Measurements from ENCODE around the gene CCDC12.
A peak's percentile ranks its signal among the peaks of the same experiment; 100 is the strongest.

CCDC12 gene

DNA sequence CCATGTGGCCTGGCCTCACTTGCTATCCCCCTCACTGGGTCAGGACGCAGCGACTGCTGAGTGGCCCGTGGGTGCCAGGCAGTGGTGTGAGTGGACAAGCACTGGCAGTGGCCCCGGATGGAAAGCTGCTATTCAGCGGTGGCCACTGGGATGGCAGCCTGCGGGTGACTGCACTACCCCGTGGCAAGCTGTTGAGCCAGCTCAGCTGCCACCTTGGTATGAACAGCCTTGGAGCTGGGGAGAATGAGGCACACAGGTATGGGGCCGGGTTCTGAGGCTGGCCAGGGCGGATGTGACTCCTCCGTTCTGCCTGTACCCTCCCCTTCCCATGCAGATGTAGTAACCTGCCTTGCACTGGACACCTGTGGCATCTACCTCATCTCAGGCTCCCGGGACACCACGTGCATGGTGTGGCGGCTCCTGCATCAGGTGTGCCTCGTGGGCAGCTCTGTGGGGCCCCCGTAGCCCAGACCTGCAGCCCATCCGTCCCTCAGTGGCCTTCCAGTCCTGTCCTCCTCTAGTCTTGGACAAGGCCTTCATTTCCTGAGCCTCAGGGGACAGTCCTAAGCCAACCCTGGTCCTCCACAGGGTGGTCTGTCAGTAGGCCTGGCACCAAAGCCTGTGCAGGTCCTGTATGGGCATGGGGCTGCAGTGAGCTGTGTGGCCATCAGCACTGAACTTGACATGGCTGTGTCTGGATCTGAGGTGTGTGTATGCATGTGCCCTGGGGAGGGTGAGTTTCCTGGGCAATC, 31.1 kb upstream of the CCDC12 start:
- DNase-seq (ENCODE audit: low spot score): no peak

DNA sequence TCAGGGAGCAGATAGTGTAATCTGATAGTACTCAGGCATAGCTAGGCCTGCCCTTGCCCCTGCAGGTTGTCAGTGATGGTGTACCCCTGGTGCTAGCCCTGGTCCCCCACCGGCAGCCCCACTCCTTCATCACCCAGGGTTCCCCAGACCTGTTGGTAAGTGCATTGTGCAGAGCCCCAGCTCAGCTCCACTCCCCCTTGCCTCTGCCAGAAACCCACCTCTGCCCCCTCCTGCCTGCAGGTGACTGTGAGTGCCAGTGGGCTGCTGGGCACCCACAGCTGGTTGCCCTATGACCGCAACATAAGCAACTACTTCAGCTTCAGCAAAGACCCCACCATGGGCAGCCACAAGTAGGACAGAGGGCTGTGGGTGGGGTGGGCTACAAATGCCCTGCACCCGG, 30.5 kb upstream of the CCDC12 start:
- no peak for DNase-seq (ENCODE audit: low spot score)

DNA sequence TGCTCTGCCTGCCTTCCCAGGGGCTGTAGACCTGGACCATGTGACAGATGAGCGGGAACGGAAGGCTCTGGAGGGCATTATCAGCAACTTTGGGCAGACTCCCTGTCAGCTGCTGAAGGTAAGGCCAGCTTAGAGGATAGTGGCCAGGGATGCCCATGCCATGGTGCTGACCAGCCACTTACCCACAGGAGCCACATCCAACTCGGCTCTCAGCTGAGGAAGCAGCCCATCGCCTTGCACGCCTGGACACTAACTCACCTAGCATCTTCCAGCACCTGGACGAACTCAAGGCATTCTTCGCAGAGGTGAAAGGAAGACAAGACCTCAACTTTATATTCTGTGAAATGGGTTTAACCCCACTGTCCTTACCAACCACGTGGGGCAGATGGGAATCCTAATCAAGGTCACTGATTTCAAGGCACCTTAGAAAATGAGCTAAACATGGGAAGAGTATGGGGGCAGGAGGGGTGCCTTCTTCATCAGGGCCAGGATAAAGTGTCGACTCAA, 29.7 kb upstream of the CCDC12 start:
- DNase-seq (ENCODE audit: low spot score): no peak

DNA sequence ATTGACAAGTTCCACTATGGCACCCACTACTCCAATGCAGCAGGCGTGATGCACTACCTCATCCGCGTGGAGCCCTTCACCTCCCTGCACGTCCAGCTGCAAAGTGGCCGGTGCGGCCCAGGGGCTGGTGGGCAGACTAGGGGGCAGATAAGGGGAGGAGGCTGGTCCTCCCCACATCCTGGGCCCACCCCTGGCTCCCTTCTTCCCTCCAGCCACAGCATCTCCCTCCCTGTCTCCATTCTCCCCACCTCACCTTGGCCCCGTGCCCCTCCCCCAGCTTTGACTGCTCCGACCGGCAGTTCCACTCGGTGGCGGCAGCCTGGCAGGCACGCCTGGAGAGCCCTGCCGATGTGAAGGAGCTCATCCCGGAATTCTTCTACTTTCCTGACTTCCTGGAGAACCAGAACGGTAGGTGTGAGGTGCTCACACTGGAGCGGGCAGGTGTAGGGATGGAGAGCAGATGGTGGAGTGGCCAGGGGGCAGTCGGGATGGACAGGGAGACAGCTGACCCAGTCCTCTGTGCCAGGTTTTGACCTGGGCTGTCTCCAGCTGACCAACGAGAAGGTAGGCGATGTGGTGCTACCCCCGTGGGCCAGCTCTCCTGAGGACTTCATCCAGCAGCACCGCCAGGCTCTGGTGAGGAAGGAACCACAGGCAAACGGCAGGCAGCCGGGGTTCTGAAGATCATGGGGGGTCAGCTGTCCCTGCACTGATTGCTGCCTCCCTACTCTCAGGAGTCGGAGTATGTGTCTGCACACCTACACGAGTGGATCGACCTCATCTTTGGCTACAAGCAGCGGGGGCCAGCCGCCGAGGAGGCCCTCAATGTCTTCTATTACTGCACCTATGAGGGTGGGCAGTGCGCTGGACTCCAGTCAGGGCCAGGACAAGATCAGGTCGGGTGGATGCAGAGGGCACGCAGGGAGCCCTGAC, 28.9 kb upstream of the CCDC12 start:
- no peak for DNase-seq (ENCODE audit: low spot score)

DNA sequence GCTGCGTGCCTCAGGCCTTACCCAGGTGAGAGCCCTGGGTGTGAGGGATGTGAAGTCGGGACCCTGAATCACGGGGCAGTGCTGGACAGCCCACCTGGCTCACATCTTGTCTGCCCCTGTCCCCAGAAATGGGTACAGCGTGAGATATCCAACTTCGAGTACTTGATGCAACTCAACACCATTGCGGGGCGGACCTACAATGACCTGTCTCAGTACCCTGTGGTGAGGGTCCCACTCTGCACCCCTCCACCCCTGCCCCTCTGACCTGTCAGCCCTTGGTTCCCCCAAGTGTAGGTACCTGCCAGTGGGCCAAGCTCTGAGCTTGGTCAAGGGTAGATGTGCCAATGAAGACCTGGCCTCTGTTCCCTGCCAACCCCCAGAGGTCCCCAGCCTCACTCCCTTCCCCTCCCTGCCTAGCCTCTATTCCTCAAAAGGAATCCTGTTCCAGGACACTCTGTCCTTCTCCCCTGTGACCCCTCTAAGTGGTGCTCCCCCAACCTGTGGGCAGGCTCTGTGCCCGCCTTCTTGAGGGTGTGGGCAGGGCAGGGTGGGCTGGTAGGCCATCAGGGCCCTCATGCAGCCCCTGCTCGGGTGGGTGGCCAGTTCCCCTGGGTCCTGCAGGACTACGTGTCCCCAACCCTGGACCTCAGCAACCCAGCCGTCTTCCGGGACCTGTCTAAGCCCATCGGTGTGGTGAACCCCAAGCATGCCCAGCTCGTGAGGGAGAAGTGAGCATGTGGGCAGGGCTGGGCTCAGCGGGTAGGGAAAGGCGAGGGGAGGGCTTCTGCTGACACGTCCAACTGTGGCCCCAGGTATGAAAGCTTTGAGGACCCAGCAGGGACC, 28.0 kb upstream of the CCDC12 start:
- no peak for DNase-seq (ENCODE audit: low spot score)

DNA sequence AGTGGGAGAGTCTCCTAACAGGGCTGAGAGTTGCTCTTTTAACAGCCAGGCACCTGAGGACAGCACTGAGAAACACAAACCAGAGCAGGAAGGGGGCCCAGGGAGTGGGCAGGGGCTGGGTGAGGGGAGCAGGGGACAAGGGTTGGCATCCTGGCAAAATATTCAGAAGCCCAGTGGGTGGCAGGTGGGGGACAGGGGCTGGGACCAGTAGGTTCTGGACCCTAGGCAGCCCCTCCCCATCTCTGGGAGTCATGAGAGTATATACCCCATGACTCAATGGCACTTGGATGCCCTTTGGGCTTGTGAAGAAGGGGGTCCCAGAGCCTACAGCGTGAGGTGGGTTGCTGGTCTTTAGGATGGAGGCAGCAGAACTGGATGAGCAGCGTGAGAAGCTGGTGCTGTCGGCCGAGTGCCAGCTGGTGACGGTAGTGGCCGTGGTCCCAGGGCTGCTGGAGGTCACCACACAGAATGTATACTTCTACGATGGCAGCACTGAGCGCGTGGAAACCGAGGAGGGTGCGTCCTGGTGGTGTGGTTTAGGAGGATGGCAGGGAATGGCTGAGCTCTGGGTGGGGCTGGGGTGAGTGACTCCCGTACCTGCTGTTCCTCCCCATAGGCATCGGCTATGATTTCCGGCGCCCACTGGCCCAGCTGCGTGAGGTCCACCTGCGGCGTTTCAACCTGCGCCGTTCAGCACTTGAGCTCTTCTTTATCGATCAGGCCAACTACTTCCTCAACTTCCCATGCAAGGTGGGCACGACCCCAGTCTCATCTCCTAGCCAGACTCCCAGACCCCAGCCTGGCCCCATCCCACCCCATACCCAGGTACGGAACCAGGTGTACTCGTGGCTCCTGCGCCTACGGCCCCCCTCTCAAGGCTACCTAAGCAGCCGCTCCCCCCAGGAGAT, 27.2 kb upstream of the CCDC12 start:
- no peak for DNase-seq (ENCODE audit: low spot score)

DNA sequence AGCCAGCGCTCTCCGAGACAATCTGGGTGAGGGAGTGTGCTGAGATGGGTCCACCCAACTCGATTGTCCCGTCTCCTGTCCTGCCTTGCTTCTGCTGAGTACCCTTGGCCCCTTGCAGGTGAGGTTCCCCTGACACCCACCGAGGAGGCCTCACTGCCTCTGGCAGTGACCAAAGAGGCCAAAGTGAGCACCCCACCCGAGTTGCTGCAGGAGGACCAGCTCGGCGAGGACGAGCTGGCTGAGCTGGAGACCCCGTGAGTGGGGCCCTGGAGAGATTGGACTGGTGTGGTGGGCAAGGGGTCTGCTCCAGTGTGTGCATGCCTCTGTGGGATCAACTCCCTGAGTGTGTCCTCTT, 26.5 kb upstream of the CCDC12 start:
- DNase-seq (ENCODE audit: low spot score): no peak

DNA sequence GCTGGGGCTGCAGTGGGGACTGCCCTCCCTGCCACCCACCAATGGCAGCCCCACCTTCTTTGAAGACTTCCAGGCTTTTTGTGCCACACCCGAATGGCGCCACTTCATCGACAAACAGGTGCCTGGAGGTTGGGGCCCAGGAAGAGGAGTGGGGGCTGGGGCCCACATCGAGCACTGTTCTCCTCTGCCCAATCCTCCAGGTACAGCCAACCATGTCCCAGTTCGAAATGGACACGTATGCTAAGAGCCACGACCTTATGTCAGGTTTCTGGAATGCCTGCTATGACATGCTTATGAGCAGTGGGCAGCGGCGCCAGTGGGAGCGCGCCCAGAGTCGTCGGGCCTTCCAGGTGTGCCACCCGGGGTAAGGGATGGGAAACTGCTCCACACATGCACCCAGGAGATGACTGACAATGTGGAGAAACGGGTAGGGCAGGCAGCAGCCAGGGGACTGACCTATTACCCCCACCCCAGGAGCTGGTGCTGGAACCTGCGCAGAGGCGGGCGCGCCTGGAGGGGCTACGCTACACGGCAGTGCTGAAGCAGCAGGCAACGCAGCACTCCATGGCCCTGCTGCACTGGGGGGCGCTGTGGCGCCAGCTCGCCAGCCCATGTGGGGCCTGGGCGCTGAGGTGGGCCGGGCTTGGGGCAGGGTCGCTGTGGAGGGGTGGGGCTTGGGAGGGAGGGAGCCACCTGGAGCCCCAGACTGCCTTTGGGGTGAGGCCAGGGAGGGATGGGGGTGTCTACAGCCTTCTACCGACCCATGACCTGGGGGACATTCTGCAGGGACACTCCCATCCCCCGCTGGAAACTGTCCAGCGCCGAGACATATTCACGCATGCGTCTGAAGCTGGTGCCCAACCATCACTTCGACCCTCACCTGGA, 25.9 kb upstream of the CCDC12 start:
- no peak for DNase-seq (ENCODE audit: low spot score)

DNA sequence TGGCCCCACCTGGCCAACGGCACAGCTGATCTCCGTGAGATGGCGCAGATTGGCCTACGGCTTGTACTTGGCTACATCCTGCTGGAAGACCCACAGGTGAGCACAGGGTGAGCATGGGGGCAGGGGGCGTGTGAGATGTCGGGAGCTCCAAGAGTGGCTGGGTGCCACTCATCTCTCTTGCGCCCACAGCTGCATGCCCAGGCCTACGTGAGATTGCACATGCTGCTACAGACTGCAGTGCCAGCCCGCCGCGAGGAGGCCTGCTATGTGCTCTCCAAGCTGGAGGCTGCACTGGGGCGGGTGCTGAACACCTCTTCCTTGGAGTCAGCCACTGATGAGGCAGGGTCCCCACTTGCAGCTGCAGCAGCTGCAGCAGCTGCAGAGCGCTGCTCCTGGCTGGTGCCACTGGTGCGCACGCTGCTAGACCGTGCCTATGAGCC, 25.2 kb upstream of the CCDC12 start:
- DNase-seq (ENCODE audit: low spot score): no peak

DNA sequence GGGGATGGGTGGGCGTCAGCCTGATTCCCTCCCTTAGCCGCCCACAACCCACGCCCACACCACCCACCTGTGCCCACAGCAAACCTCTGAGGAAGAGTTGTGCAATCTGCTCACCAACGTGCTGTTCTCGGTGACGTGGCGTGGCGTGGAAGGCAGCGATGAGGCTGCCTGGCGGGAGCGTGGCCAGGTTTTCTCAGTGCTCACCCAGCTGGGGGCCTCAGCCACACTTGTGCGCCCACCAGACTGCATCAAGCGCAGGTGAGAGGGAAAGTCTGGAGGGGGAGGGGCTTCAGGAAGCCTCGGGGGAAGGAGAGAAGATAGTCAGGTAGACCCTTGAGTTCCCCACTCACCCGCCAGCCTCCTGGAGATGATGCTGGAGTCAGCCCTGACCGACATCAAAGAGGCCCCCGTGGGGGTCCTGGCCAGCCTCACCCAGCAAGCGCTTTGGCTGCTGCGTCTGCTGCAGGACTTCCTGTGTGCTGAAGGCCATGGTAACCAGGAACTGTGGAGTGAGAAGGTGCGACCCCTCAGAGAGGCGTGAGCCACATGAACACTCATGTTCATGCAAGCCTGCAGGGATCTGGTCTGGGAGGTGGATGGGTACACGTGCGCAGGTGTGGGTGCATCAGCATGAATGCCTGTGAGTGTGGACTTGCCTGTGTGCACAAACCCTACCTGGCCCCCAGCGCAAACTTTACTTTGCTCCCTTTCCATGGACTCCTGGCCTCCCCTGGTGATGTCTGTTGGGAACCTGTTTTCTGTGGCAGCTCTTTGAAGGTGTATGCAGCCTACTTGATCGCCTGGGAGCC, 24.6 kb upstream of the CCDC12 start:
- DNase-seq (ENCODE audit: low spot score): no peak

DNA sequence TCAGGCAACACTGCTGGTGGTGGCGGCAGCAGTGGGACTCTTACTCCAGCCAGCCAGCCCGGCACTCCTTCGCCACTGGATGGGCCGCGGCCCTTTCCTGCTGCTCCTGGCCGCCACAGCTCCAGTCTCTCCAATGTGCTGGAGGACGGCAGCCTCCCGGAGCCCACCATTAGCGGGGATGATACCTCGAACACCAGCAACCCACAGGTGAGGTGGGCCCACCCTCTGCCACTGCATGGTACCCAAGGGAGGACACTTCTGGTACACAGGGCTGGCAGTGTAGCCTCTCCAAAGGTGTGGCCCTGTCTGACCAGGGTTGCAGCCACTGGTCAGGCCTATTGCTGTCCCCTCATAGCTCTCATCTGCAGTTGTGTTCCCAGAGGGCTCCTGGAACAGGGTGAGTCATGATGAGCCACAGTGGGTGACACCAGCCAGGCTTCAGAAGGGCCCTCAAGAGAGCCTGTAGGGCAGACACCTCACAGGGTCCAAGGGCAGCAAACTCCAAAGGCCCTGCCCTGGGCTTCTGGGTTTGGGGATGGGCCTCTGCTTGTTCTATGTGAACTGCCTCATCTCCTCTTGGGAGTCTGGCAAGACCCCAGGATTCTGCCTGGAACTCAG, 23.8 kb upstream of the CCDC12 start:
- DNase-seq (ENCODE audit: low spot score): no peak

DNA sequence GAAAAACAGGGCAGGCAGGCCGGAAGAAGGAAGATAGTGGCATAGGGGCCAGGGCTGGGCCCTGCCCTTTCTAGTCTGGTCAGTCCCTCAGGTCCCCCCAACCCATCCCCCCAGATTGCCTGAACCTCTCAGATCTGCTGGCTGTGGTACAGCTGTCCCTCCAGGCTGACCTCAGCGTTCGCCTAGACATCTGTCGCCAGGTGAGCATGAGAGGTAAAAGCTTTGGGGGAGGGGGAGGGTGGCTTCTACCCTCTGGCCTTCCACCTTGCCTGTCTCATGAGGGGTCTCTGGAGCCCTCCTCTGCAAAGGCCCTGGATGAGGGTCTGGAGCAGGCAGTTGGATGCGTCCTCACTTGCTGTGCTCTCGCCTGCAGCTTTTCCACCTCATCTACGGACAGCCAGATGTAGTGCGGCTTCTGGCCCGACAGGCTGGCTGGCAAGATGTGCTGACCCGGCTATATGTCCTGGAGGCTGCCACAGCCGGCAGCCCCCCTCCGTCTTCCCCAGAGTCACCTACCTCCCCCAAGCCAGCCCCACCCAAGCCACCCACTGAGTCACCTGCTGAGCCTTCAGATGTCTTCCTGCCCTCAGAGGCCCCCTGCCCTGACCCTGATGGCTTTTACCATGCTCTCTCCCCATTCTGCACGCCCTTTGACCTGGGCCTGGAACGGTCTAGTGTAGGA, 23.1 kb upstream of the CCDC12 start:
- DNase-seq (ENCODE audit: low spot score): no peak

DNA sequence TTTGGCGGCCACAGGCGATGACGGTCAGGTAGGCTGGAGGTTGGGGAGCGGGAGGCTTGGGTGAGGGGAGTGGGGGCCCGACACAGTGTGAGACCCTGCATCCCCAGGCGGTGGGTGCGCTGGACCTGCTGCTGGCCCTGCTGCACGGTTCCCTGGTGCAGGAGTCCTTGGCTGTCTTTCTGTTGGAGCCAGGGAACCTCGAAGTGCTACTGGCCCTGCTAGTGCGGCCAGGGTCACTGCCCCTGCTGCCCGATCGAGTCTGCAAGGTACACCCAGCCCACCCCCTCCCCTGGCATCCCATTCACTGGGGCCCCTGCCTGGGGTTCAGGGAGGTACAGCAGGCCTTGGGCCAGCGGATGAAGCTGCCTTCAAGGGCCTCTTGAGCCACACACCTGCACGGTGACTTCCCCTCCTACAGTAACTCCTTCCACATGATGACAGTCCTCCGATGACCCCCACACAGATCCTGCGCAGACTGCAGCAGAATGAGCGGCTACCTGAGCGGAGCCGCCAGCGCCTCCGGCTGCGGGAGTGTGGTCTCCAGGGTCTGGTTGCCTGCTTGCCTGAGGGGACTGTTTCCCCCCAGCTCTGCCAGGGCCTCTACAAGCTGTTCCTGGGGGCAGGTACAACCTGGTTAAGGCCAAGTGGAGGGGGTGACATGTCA, 22.4 kb upstream of the CCDC12 start:
- no peak for DNase-seq (ENCODE audit: low spot score)

DNA sequence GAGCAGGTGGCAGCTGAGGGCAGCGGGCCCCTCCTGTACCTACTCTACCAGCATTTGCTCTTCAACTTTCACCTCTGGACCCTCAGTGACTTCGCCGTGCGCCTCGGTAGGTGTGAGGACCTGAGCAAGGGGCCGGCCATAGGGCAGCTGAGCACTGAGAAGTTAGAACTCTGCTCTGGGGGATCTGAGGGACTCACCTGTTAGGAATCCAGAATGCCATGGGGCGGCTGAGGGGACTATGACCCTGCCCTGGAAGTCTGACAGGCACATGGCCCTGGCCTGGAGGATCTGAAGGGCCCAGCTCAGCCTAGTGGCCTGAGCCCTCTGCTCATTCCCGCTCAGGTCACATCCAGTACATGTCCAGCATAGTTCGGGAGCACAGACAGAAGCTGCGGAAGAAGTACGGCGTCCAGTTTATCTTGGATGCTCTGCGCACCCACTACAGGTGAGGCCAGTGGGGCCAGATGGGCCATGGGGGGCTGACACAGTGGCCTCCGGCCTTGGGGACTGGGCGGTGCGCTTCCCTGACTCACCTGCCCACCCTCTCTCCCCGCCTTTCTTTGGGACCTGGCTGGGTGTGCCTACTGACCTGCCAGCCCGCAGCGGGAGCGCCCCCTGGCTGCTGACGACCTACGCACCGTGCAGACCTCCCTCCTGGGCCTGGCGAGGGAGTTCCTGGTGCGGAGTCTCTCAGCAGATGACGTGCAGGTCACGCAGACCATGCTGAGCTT, 21.7 kb upstream of the CCDC12 start:
- peak; percentile 99 for DNase-seq (ENCODE audit: low spot score)

DNA sequence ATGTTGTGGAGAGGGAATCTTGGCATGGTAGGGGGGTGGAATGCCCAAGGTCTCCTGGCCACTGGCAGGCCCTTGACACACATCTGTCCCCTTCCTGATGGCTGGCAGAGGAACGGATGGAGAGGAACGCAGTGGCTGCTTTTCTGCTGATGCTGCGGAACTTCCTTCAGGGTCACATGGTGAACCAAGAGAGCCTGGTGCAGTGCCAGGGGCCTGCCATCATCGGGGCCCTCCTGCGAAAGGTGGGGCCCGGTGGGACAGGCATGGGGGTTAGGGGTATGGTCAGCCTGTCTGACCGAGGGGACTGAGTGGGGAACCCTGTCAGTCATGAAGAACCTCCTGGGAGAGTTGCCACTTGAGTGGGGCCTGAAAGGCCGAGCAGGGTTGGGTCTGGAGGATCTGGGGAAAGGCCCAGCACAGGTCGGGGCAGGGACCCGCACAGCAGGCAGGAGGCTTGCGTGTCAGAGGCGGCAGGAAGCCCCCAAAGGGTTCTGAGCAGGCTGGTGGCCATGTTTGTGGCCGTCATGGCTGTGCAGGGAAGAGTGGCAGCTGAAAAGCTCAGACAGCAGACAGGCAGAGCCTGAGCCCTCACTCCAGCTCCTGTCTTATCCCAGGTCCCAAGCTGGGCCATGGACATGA, 21.0 kb upstream of the CCDC12 start:
- no peak for DNase-seq (ENCODE audit: low spot score)

DNA sequence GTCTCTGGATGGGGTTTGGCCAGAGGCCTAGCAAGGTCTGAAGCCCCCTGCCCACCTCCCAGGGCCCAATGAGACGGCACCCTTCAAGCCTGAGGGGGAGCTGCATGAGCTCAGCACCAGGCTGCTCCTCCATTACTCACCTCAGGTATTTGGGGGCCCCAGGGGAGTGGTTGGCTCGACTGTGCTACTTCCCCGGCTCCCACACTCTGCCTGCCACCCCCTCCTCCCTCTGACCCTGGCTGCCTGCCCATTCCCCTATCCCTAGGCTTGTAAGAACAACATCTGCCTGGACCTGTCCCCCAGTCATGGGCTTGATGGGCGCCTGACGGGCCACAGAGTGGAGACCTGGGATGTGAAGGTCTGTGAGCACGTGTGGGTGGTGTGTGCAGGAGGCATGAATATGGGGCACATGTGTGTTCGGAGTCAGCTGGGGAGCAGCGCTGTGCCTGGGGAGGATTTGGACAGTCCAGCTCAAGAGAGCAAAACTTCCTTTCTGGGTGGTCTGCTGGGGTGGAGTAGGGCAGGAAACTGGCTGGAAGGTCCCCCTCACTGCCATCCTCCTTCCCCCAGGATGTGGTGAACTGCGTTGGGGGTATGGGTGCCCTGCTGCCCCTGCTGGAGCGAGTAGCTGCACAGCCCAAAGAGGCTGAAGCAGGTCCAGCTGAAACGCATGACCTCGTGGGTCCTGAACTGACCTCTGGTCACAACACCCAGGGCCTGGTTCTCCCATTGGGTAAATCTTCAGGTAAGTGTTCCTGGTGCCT, 20.3 kb upstream of the CCDC12 start:
- DNase-seq (ENCODE audit: low spot score): no peak
